Measurements from ENCODE around the gene SLC35D1.
A peak's percentile ranks its signal among the peaks of the same experiment; 100 is the strongest.

The SLC35D1 gene

DNA sequence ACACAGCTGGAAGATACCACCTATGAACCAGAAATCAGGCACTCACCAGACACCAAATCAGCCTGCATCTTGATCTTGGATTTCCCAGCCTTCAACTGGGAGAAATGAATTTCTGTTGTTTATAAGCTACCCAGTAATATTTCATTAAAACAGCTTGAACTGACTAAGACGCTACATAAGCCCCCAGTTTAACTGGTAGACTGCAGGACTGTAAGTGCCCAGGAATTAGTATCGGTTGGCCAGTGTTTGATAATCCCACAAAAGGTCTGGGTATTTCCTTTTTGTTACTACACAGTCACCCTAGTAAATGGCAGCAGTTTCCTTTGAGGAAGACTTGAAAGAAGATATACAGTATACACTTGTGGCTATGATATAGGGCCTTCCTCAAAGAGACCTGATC lies 7.3 kb upstream of the SLC35D1 start:
- no peaks in the 10 kb centered on the region for H3K36me3 ChIP-seq (ENCODE audit: insufficient read depth, insufficient read length, low read length)
- H3K27me3 ChIP-seq (ENCODE audit: insufficient read depth, insufficient read length) = no peaks in the 10 kb centered on the region
- no peak for DNase-seq (ENCODE audit: low read depth, low spot score)
- H3K4me3 ChIP-seq (ENCODE audit: insufficient read length, low read depth) = no peak overlapping the region
- no peaks in the 10 kb centered on the region for H3K4me1 ChIP-seq (ENCODE audit: insufficient read depth, insufficient read length)
- no peak for TF ChIP-seq YY1 (IDR thresholded peaks at IDR 0.05; ENCODE audit: insufficient read depth, insufficient read length)
- no peak for TF ChIP-seq SUZ12 (IDR thresholded peaks at IDR 0.05; ENCODE audit: extremely low read depth, insufficient read depth, insufficient read length)
- H3K9ac ChIP-seq (ENCODE audit: insufficient read length, low read depth) = no peak overlapping the region
- no peaks in the 10 kb centered on the region for H3K9me3 ChIP-seq (ENCODE audit: insufficient read depth, low read length)

DNA sequence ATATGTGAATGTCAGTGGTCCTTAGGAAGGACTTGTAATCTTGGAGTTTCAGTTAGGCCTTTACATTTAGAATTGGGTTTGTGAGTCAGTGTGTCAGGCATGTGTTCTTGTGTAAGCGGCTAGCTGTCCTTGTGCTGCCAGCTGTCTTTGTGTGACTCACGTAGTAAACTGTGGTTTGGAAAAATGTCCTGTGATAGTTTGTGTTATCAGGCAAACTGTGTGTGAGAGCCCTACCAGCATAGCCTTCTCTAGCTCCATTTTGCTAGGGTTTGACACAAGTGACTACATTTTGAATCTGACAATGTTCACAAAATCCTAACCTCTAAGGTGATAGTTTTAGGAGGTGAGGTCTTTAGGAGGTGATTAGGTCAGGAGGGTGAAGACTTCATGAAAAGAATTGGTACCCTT lies 6.9 kb upstream of the SLC35D1 start:
- Histone ChIP-seq H3K36me3 (ENCODE audit: insufficient read depth, insufficient read length, low read length) (no peaks in the 10 kb centered on the region), H3K27me3 (ENCODE audit: insufficient read depth, insufficient read length) (no peaks in the 10 kb centered on the region), H3K9me3 (ENCODE audit: insufficient read depth, low read length) (no peaks in the 10 kb centered on the region), H3K9ac (ENCODE audit: insufficient read length, low read depth) (no peak overlapping the region), H3K4me3 (ENCODE audit: insufficient read length, low read depth) (no peak overlapping the region), H3K4me1 (ENCODE audit: insufficient read depth, insufficient read length) (no peaks in the 10 kb centered on the region)
- TF ChIP-seq SUZ12 (IDR thresholded peaks at IDR 0.05; ENCODE audit: extremely low read depth, insufficient read depth, insufficient read length) (no peak), ZNF274 (IDR thresholded peaks at IDR 0.05; ENCODE audit: low read depth, low read length) (no peak), YY1 (IDR thresholded peaks at IDR 0.05; ENCODE audit: insufficient read depth, insufficient read length) (no peak)
- no peak for DNase-seq (ENCODE audit: low read depth, low spot score)

DNA sequence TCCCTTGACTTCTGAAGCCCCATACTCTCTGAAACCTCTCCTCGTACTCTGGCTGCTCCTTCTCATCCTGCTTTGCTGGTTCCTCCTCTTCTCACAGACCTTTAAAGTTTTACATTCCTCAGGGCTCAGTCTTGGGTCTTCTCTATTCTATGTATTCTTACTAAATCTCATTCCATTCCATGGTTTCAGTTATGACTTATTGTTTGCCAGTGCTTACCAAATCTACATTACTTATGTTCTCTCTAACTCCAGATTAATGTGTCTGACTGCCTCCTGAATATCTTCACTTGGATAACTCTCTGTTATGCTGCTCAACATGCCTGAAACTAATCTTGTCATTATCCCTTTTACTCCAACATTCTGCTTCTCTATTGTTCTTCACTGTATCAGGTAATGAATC lies 5.4 kb upstream of the SLC35D1 start:
- TF ChIP-seq SUZ12 (IDR thresholded peaks at IDR 0.05; ENCODE audit: extremely low read depth, insufficient read depth, insufficient read length) = no peak
- no peaks in the 10 kb centered on the region for H3K27me3 ChIP-seq (ENCODE audit: insufficient read depth, insufficient read length)
- H3K36me3 ChIP-seq (ENCODE audit: insufficient read depth, insufficient read length, low read length) = no peaks in the 10 kb centered on the region
- no peaks in the 10 kb centered on the region for H3K9me3 ChIP-seq (ENCODE audit: insufficient read depth, low read length)
- H3K4me1 ChIP-seq (ENCODE audit: insufficient read depth, insufficient read length) = no peaks in the 10 kb centered on the region
- H3K9ac ChIP-seq (ENCODE audit: insufficient read length, low read depth) = no peak overlapping the region
- DNase-seq (ENCODE audit: low read depth, low spot score) = no peak
- H3K4me3 ChIP-seq (ENCODE audit: insufficient read length, low read depth) = no peak overlapping the region

DNA sequence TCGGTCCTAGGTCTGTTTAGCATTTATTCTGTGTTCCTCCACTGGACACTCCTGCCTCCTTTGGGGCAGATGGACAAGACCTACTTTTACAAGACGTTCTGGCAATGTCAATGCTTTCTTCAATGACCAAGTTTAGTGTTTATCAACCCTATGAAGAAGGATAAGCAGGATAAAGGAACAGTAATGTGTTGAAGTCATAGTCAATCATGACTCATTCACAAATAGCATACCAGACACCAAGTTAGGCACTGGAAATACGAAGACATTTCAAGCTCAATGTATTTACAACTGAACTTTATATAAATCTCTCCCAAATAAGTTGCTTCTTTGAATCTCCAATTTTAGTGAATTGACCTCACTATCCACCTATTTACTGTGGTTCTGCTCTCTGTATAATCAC lies 4.8 kb upstream of the SLC35D1 start:
- Histone ChIP-seq H3K27me3 (ENCODE audit: insufficient read depth, insufficient read length) (no peaks in the 10 kb centered on the region), H3K9ac (ENCODE audit: insufficient read length, low read depth) (no peak overlapping the region), H3K9me3 (ENCODE audit: insufficient read depth, low read length) (no peaks in the 10 kb centered on the region), H3K36me3 (ENCODE audit: insufficient read depth, insufficient read length, low read length) (no peaks in the 10 kb centered on the region), H3K4me3 (ENCODE audit: insufficient read length, low read depth) (no peak overlapping the region), H3K4me1 (ENCODE audit: insufficient read depth, insufficient read length) (no peaks in the 10 kb centered on the region)
- no peak for DNase-seq (ENCODE audit: low read depth, low spot score)
- TF ChIP-seq YY1 (IDR thresholded peaks at IDR 0.05; ENCODE audit: insufficient read depth, insufficient read length) (no peak), ZNF274 (IDR thresholded peaks at IDR 0.05; ENCODE audit: low read depth, low read length) (no peak), SUZ12 (IDR thresholded peaks at IDR 0.05; ENCODE audit: extremely low read depth, insufficient read depth, insufficient read length) (no peak)

DNA sequence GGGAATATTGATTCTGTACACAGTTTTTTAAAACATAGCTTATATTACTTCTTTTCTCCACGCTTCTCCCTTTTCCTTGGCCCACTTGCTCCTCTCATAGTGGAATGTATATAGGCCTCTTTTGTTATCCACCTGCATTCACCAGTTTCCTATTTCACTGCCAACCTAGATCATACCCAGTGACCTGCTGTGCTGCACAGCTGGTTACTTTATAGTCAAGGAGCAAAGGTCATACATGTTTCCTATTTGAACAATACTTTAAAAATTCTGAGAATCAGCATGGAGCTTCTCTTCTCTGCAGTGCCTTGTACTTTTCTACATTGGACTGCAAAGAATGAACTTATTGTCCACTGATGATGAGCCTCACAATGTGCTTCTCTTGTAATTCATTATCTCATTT lies 4.3 kb upstream of the SLC35D1 start:
- Histone ChIP-seq H3K9me3 (ENCODE audit: insufficient read depth, low read length) (no peaks in the 10 kb centered on the region), H3K4me3 (ENCODE audit: insufficient read length, low read depth) (no peak overlapping the region), H3K4me1 (ENCODE audit: insufficient read depth, insufficient read length) (no peaks in the 10 kb centered on the region), H3K36me3 (ENCODE audit: insufficient read depth, insufficient read length, low read length) (no peaks in the 10 kb centered on the region), H3K27me3 (ENCODE audit: insufficient read depth, insufficient read length) (no peaks in the 10 kb centered on the region), H3K9ac (ENCODE audit: insufficient read length, low read depth) (no peak overlapping the region)
- no peak for DNase-seq (ENCODE audit: low read depth, low spot score)
- TF ChIP-seq YY1 (IDR thresholded peaks at IDR 0.05; ENCODE audit: insufficient read depth, insufficient read length) (no peak), SUZ12 (IDR thresholded peaks at IDR 0.05; ENCODE audit: extremely low read depth, insufficient read depth, insufficient read length) (no peak), ZNF274 (IDR thresholded peaks at IDR 0.05; ENCODE audit: low read depth, low read length) (no peak)

DNA sequence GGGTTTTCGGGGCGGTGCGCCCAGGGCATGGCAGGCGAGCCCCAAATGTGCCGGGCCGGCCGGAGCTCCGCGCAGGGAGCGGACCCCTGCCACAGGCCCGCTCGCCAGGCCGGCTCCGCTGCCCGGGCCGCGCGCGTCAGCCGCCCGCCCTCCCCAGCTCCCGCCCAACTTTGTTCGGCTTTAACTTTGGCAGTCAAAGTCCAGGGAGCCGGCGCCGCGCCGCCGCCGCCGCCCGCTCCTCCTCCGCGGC lies 488 bp downstream of the SLC35D1 start:
- H3K9ac ChIP-seq (ENCODE audit: insufficient read length, low read depth) = peak overlapping the region; percentile 89
- H3K27me3 ChIP-seq (ENCODE audit: insufficient read depth, insufficient read length) = no peaks in the 10 kb centered on the region
- H3K9me3 ChIP-seq (ENCODE audit: insufficient read depth, low read length) = no peaks in the 10 kb centered on the region
- TF ChIP-seq ZNF274 (IDR thresholded peaks at IDR 0.05; ENCODE audit: low read depth, low read length) (no peak), SUZ12 (IDR thresholded peaks at IDR 0.05; ENCODE audit: extremely low read depth, insufficient read depth, insufficient read length) (no peak), YY1 (IDR thresholded peaks at IDR 0.05; ENCODE audit: insufficient read depth, insufficient read length) (no peak)
- H3K4me3 ChIP-seq (ENCODE audit: insufficient read length, low read depth) = peak overlapping the region; percentile 84
- no peaks in the 10 kb centered on the region for H3K4me1 ChIP-seq (ENCODE audit: insufficient read depth, insufficient read length)
- DNase-seq (ENCODE audit: low read depth, low spot score) = no peak
- peaks cover 25% of the 10 kb centered on the region for H3K36me3 ChIP-seq (ENCODE audit: insufficient read depth, insufficient read length, low read length)

DNA sequence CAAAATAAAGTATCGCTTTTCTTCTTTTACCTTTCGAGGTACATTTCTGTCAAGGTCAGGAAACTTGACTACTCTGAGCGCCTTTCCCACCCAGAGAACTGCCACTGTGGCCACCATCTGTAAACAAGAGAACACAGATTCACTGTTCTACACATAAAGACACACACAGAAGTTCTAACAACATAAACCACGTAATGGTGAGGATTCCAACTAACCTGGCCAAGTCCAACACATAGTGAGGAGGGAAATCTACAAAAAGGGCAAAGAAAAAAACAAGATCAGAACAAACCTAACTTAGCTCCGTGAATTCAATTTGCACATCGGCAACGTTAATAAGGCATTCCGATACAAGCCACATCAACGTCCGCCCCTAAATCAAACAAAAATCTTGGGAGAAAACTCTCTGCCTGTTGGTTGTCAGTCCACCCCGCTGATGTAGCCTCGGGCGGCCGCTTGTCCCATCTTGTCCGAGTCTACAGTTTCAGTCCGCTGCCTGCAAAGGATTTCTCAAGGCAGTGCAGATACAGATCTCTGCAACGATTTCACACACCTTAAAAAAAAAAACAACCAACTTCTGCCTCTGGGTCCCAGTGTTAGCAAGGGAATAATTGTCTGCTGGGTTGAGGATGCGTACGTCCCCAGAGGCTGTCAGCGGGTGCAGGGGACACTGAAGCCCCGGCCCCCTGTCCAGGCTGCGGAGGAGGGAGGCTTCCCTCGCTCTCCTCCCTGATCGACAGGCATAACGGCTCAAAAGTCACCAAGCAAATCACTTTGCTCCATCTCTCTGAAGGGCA lies 1.0 kb downstream of the SLC35D1 start:
- Histone ChIP-seq H3K27me3 (ENCODE audit: insufficient read depth, insufficient read length) (no peaks in the 10 kb centered on the region), H3K9me3 (ENCODE audit: insufficient read depth, low read length) (no peaks in the 10 kb centered on the region), H3K9ac (ENCODE audit: insufficient read length, low read depth) (peak overlapping the region; percentile 89), H3K36me3 (ENCODE audit: insufficient read depth, insufficient read length, low read length) (peaks cover 30% of the 10 kb centered on the region), H3K4me3 (ENCODE audit: insufficient read length, low read depth) (peak overlapping the region; percentile 84), H3K4me1 (ENCODE audit: insufficient read depth, insufficient read length) (no peaks in the 10 kb centered on the region)
- DNase-seq (ENCODE audit: low read depth, low spot score) = peak; percentile 23
- no peak for TF ChIP-seq ZNF274 (IDR thresholded peaks at IDR 0.05; ENCODE audit: low read depth, low read length)
- TF ChIP-seq SUZ12 (IDR thresholded peaks at IDR 0.05; ENCODE audit: extremely low read depth, insufficient read depth, insufficient read length) = no peak
- TF ChIP-seq YY1 (IDR thresholded peaks at IDR 0.05; ENCODE audit: insufficient read depth, insufficient read length) = no peak
